MM.1S (cell line): ENCODE results near the gene CEP70.

ENCODE experiments used
- DNase-seq: peaks from one replicate; pipeline ENCODE4 v3.0.0-alpha.2; 2015
- H2AFZ ChIP-seq: fragments of 300-600 bp; sonication (generic); 2 replicates; pipeline ENCODE4 v1.6.0; 2016; ENCODE audit warnings: antibody characterized with exemption, low read length
- H3F3A ChIP-seq: fragments of 300-600 bp; sonication (generic); 2 replicates; pipeline ENCODE4 v1.6.1; 2016; ENCODE audit warnings: mild to moderate bottlenecking, antibody characterized with exemption, low read length, moderate library complexity, mixed read lengths; ENCODE audit not compliant: insufficient read depth
- H3K27ac ChIP-seq: fragments of 300-600 bp; sonication (generic); 2 replicates; pipeline ENCODE4 v1.5.1; 2016; ENCODE audit warnings: mild to moderate bottlenecking, low read length
- H3K27me3 ChIP-seq: fragments of 300-600 bp; sonication (generic); replicated peaks from 2 replicates; pipeline ENCODE4 v1.6.0; 2016; ENCODE audit warnings: low read length; ENCODE audit not compliant: insufficient read depth
- H3K36me3 ChIP-seq: fragments of 300-600 bp; sonication (generic); replicated peaks from 2 replicates; pipeline ENCODE4 v1.6.1; 2016; ENCODE audit warnings: mild to moderate bottlenecking, low read length, mixed read lengths; ENCODE audit not compliant: insufficient read depth
- H3K4me1 ChIP-seq: fragments of 300-600 bp; sonication (generic); 2 replicates; pipeline ENCODE4 v1.6.1; 2016; ENCODE audit warnings: low read length, mixed read lengths
- H3K4me2 ChIP-seq: fragments of 300-600 bp; sonication (generic); 2 replicates; pipeline ENCODE4 v1.6.0; 2016; ENCODE audit warnings: low read depth, low read length
- H3K4me3 ChIP-seq: fragments of 300-600 bp; sonication (generic); 2 replicates; pipeline ENCODE4 v1.5.1; 2016; ENCODE audit warnings: low read length, mixed read lengths
- H3K79me2 ChIP-seq: fragments of 300-600 bp; sonication (generic); 2 replicates; pipeline ENCODE4 v1.6.1; 2016; ENCODE audit warnings: mixed run types, low read length, mixed read lengths
- H3K9ac ChIP-seq: fragments of 300-600 bp; sonication (generic); 2 replicates; pipeline ENCODE4 v1.6.1; 2016; ENCODE audit warnings: low read length, mixed read lengths
- H3K9me2 ChIP-seq: fragments of 300-600 bp; sonication (generic); replicated peaks from 2 replicates; pipeline ENCODE4 v1.6.1; 2016; ENCODE audit warnings: mild to moderate bottlenecking, low read length, mixed read lengths; ENCODE audit not compliant: insufficient read depth
- H3K9me3 ChIP-seq: fragments of 300-600 bp; sonication (generic); replicated peaks from 2 replicates; pipeline ENCODE4 v1.6.1; 2016; ENCODE audit warnings: mild to moderate bottlenecking, low read length, mixed read lengths; ENCODE audit not compliant: insufficient read depth
- H4K20me1 ChIP-seq: fragments of 300-600 bp; sonication (generic); 2 replicates; pipeline ENCODE4 v1.6.1; 2016; ENCODE audit warnings: mild to moderate bottlenecking, low read length, moderate library complexity, mixed read lengths; ENCODE audit not compliant: insufficient read depth
- EZH2 ChIP-seq: fragments of 300-600 bp; sonication (generic); optimal IDR thresholded peaks from 2 replicates; pipeline ENCODE3; 2017; ENCODE audit warnings: low read depth, mild to moderate bottlenecking, antibody characterized with exemption, low read length, mixed read lengths
- EZH2phosphoT487 ChIP-seq: fragments of 300-600 bp; sonication (generic); IDR thresholded peaks from 2 replicates; pipeline ENCODE4 v1.6.1; 2018; ENCODE audit warnings: antibody characterized with exemption, low read length
- TF ChIP-seq, protein P1 (sequence below): fragments of 300-600 bp; sonication (generic); IDR thresholded peaks from 2 replicates; pipeline ENCODE4 v1.5.1; 2016; ENCODE audit warnings: antibody characterized with exemption, low read length, mixed read lengths

Gene CEP70

DNA sequence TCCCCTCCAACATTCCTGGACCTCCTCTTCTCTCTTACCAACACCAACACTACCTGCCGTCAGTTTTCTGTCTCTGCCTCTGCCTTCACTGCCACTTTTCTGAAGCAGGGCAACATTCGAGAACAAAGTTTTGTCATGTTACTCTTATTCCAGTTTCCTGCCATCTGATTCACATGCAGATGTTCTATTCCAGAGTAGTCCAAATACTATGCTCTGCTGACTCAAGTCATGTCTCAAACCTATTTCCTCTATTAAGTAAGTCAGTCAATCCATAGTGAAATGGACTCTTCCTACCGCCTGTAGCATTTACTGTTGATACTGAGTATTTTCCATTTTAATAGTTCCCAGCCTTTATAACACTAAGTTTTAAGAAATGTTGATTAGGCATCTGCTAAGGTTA lies 116.3 kb downstream of the CEP70 start:
- Histone ChIP-seq H4K20me1 (no peaks in the 10 kb centered on the region), H3K27me3 (no peaks in the 10 kb centered on the region), H3K4me2 (no peak overlapping the region), H3K4me1 (no peaks in the 10 kb centered on the region), H3K9me3 (no peaks in the 10 kb centered on the region), H3K9ac (no peak overlapping the region), H3K79me2 (no peaks in the 10 kb centered on the region), H3K27ac (no peak overlapping the region), H2AFZ (no peak overlapping the region), H3K9me2 (no peaks in the 10 kb centered on the region), H3F3A (no peaks in the 10 kb centered on the region), H3K36me3 (no peaks in the 10 kb centered on the region), H3K4me3 (no peak overlapping the region)
- TF ChIP-seq EZH2phosphoT487, result no peak
- no peak for TF ChIP-seq EZH2
- TF ChIP-seq, protein P1, sequence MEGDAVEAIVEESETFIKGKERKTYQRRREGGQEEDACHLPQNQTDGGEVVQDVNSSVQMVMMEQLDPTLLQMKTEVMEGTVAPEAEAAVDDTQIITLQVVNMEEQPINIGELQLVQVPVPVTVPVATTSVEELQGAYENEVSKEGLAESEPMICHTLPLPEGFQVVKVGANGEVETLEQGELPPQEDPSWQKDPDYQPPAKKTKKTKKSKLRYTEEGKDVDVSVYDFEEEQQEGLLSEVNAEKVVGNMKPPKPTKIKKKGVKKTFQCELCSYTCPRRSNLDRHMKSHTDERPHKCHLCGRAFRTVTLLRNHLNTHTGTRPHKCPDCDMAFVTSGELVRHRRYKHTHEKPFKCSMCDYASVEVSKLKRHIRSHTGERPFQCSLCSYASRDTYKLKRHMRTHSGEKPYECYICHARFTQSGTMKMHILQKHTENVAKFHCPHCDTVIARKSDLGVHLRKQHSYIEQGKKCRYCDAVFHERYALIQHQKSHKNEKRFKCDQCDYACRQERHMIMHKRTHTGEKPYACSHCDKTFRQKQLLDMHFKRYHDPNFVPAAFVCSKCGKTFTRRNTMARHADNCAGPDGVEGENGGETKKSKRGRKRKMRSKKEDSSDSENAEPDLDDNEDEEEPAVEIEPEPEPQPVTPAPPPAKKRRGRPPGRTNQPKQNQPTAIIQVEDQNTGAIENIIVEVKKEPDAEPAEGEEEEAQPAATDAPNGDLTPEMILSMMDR, result no peak
- no peak for DNase-seq

DNA sequence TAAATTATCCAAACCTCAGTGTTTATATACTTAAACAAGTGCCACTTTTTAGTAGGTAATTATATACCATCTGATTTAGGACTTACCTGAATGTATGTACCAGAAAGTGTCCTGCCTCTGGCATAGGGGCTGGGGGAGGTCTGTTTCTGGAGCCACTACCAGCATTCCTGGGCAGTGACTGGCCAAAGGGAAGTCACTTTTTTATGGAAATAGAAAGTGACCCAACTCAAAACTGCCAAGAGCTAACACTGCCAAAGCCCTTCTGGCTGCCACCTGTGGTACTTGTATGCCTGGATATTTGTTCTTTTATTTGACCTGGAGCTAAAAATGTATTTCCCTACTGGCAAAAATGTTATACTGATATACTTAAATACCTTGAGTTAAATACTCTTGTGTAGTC lies 116.9 kb downstream of the CEP70 start:
- H3K9me2 ChIP-seq, result no peaks in the 10 kb centered on the region
- no peaks in the 10 kb centered on the region for H3K9me3 ChIP-seq
- H2AFZ ChIP-seq, result no peak overlapping the region
- no peaks in the 10 kb centered on the region for H4K20me1 ChIP-seq
- TF ChIP-seq, protein P1, result no peak
- TF ChIP-seq EZH2, result no peak
- H3K36me3 ChIP-seq, result no peaks in the 10 kb centered on the region
- H3F3A ChIP-seq, result no peaks in the 10 kb centered on the region
- H3K4me2 ChIP-seq, result no peak overlapping the region
- no peaks in the 10 kb centered on the region for H3K27me3 ChIP-seq
- no peak for DNase-seq
- no peak overlapping the region for H3K4me3 ChIP-seq
- no peak overlapping the region for H3K9ac ChIP-seq
- H3K4me1 ChIP-seq, result no peaks in the 10 kb centered on the region
- no peak overlapping the region for H3K27ac ChIP-seq
- H3K79me2 ChIP-seq, result no peaks in the 10 kb centered on the region

DNA sequence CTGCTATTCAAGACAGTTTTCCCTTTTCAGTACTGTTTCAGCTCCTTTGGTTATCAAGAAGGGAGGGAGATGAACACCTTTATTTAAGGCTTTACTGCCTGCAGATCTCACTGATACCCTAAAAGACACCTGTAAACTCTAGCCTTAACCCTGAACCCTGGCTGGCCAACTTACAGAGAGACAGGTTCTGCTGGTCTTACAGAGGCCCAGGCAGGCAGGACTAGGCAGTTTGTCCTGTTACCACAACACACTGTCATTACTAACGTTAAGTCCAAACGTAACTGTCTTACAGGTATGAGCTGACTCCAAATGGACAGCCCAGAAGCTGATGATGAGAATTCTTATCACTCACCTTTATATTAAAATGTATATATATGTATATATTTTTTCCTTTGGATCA lies 117.5 kb downstream of the CEP70 start:
- no peak for DNase-seq
- no peaks in the 10 kb centered on the region for H4K20me1 ChIP-seq
- no peaks in the 10 kb centered on the region for H3K36me3 ChIP-seq
- no peak overlapping the region for H3K4me3 ChIP-seq
- no peaks in the 10 kb centered on the region for H3K4me1 ChIP-seq
- no peak overlapping the region for H3K9ac ChIP-seq
- TF ChIP-seq, protein P1, result no peak
- no peak for TF ChIP-seq EZH2phosphoT487
- no peak overlapping the region for H3K27ac ChIP-seq
- H3K79me2 ChIP-seq, result no peaks in the 10 kb centered on the region
- no peaks in the 10 kb centered on the region for H3K9me3 ChIP-seq
- no peaks in the 10 kb centered on the region for H3K9me2 ChIP-seq
- H3K27me3 ChIP-seq, result no peaks in the 10 kb centered on the region
- no peak overlapping the region for H2AFZ ChIP-seq
- H3K4me2 ChIP-seq, result no peak overlapping the region
- H3F3A ChIP-seq, result no peaks in the 10 kb centered on the region

DNA sequence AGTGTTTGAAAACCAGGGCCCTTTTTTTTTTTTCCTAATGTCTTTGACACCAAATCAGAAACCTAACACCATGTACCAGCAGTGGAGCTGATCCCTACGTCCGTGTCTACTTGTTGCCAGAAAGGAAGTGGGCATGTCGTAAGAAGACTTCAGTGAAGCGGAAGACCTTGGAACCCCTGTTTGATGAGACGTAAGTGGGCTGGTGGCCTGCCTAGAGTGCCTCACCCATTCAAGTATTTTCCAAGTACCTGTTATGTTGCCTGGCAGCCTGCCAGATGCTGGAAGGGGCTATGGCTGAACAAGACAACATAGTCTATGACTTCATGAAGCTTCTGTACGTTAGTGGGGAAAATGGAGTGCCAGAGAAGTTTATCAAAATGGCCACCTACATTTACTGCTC lies 119.9 kb downstream of the CEP70 start:
- no peak overlapping the region for H3K27ac ChIP-seq
- no peaks in the 10 kb centered on the region for H3K36me3 ChIP-seq
- no peaks in the 10 kb centered on the region for H3K9me2 ChIP-seq
- no peak overlapping the region for H3K9ac ChIP-seq
- H3K4me2 ChIP-seq, result no peak overlapping the region
- H3K27me3 ChIP-seq, result no peaks in the 10 kb centered on the region
- no peaks in the 10 kb centered on the region for H3K79me2 ChIP-seq
- no peak for DNase-seq
- no peak overlapping the region for H3K4me3 ChIP-seq
- TF ChIP-seq, protein P1, result no peak
- no peak for TF ChIP-seq EZH2phosphoT487
- no peak for TF ChIP-seq EZH2
- H3F3A ChIP-seq, result no peaks in the 10 kb centered on the region
- H2AFZ ChIP-seq, result no peak overlapping the region
- no peaks in the 10 kb centered on the region for H4K20me1 ChIP-seq
- H3K4me1 ChIP-seq, result no peaks in the 10 kb centered on the region
- H3K9me3 ChIP-seq, result no peaks in the 10 kb centered on the region
